H1 (cell line): ENCODE results near the gene RRP1B. TPM values are rescaled to one million over a fixed set of nuclear protein-coding genes. Genes with fewer than 3 reads are reported as not detected.

Source experiments
- BCL11A ChIP-seq, 2 experiments: IDR thresholded peaks; one replicate each; pipeline ENCODE4 v1.6.1; 2011; ENCODE audit warnings: low read depth in 2 of 2, low read length in 2 of 2, mild to moderate bottlenecking in 2 of 2
- FOSL1 ChIP-seq: IDR thresholded peaks from 2 replicates; pipeline ENCODE4 v1.6.1; 2011; ENCODE audit warnings: mild to moderate bottlenecking, low read depth, low read length, moderate library complexity; ENCODE audit not compliant: insufficient read depth
- GTF2F1 ChIP-seq: IDR thresholded peaks from 2 replicates; pipeline ENCODE4 v1.6.1; 2012; ENCODE audit warnings: low read depth, low read length, improper control_type of control experiment, borderline replicate concordance
- HDAC6 ChIP-seq: IDR thresholded peaks from one replicate; pipeline ENCODE4 v1.7.1; 2012; ENCODE audit warnings: low read depth, mild to moderate bottlenecking, inconsistent platforms, low read length, moderate library complexity
- JUN ChIP-seq: IDR thresholded peaks from 2 replicates; pipeline ENCODE4 v1.6.1; 2011; ENCODE audit warnings: low read depth, mild to moderate bottlenecking, improper control_type of control experiment, low read length
- PHF8 ChIP-seq: fragments of 200-600 bp; sonication (generic); conservative IDR thresholded peaks from 2 replicates; pipeline ENCODE4 v1.7.1; 2012; ENCODE audit warnings: low read depth, mild to moderate bottlenecking, inconsistent platforms, low read length, moderate library complexity
- SIRT6 ChIP-seq: IDR thresholded peaks from one replicate; pipeline ENCODE4 v1.7.1; 2012; ENCODE audit warnings: low read length, inconsistent platforms
- polyA plus RNA-seq, 7 experiments: library from polyadenylated mRNA; depleted of rRNA in 3 of 7; stranded (reverse) in 5 of 7; unstranded in 2 of 7; fragments of >200 nt in 5 of 7; fragments of 200-250 nt in 2 of 7; gene quantifications; 1 replicate in 5 of 7; 2 replicates in 1 of 7; 4 replicates in 1 of 7; pipeline versions ENCODE4 v1.2.1 to v1.2.3, GENCODE V29; 2011 to 2013; ENCODE audit warnings: missing spikeins in 2 of 7, mixed read lengths in 2 of 7
- total RNA-seq: library from RNA; stranded (reverse); fragmentation: NEBNext Ultra II Directional; extraction: Animal tissue kit (Norgen Biotek cat#: 25700); gene quantifications from 2 replicates; pipeline ENCODE4 v1.2.1, GENCODE V29; 2021
- TF ChIP-seq, protein P1 (sequence below): fragments of 300-600 bp; sonication (generic); IDR thresholded peaks from 2 replicates; pipeline ENCODE4 v1.7.1; 2012; ENCODE audit warnings: low read length, moderate library complexity, mild to moderate bottlenecking, inconsistent platforms; ENCODE audit not compliant: insufficient replicate concordance
- TF ChIP-seq, protein P2 (sequence below): IDR thresholded peaks from 2 replicates; pipeline ENCODE4 v1.6.1; 2012; ENCODE audit warnings: inconsistent platforms

The RRP1B gene
- total and polyA plus RNA-seq, 2 of the 8 experiments (the other 6 are each of a cell fraction or from before 2014, with no cell fraction given) = 25.8 to 97.3 TPM

DNA sequence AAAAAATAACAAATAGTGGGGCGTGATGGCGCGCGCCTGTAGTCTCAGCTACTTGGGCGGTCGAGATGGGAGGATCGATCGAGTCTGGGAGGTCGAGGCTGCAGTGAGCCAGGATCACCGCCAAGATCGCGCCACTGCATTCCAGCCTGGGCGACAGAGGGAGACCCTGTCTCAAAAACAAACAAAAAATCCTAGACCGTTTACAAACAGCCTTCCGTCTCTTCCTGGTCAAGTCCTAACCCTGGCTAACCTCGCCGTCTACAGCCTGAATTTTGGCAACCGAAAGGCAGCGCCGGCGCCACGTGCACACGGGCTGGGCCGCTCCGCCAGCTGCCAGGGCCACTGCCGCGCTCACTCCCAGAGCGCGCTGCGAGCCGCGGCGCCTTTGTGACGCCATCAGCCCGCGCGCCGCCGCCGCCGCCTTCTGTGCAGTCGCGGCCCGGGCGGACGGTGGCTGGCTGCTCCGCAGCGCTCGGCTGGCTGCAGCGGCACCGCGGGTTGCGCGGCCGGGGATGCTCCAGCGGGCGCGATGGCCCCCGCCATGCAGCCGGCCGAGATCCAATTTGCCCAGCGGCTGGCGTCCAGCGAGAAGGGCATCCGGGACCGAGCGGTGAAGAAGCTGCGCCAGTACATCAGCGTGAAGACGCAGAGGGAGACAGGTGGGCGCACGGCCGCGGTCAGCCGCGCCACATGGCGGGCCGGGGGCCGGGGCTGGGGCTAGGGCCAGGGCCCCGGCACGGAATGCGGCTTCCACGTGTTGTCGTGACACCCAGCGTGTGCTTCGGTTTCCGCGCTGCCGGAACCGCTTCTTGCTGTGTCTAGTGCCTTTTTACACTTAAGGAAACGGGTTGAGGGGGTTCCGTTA, at the start of gene RRP1B, which contains the start of gene HSF2BP (continued):
- TF ChIP-seq, protein P1, sequence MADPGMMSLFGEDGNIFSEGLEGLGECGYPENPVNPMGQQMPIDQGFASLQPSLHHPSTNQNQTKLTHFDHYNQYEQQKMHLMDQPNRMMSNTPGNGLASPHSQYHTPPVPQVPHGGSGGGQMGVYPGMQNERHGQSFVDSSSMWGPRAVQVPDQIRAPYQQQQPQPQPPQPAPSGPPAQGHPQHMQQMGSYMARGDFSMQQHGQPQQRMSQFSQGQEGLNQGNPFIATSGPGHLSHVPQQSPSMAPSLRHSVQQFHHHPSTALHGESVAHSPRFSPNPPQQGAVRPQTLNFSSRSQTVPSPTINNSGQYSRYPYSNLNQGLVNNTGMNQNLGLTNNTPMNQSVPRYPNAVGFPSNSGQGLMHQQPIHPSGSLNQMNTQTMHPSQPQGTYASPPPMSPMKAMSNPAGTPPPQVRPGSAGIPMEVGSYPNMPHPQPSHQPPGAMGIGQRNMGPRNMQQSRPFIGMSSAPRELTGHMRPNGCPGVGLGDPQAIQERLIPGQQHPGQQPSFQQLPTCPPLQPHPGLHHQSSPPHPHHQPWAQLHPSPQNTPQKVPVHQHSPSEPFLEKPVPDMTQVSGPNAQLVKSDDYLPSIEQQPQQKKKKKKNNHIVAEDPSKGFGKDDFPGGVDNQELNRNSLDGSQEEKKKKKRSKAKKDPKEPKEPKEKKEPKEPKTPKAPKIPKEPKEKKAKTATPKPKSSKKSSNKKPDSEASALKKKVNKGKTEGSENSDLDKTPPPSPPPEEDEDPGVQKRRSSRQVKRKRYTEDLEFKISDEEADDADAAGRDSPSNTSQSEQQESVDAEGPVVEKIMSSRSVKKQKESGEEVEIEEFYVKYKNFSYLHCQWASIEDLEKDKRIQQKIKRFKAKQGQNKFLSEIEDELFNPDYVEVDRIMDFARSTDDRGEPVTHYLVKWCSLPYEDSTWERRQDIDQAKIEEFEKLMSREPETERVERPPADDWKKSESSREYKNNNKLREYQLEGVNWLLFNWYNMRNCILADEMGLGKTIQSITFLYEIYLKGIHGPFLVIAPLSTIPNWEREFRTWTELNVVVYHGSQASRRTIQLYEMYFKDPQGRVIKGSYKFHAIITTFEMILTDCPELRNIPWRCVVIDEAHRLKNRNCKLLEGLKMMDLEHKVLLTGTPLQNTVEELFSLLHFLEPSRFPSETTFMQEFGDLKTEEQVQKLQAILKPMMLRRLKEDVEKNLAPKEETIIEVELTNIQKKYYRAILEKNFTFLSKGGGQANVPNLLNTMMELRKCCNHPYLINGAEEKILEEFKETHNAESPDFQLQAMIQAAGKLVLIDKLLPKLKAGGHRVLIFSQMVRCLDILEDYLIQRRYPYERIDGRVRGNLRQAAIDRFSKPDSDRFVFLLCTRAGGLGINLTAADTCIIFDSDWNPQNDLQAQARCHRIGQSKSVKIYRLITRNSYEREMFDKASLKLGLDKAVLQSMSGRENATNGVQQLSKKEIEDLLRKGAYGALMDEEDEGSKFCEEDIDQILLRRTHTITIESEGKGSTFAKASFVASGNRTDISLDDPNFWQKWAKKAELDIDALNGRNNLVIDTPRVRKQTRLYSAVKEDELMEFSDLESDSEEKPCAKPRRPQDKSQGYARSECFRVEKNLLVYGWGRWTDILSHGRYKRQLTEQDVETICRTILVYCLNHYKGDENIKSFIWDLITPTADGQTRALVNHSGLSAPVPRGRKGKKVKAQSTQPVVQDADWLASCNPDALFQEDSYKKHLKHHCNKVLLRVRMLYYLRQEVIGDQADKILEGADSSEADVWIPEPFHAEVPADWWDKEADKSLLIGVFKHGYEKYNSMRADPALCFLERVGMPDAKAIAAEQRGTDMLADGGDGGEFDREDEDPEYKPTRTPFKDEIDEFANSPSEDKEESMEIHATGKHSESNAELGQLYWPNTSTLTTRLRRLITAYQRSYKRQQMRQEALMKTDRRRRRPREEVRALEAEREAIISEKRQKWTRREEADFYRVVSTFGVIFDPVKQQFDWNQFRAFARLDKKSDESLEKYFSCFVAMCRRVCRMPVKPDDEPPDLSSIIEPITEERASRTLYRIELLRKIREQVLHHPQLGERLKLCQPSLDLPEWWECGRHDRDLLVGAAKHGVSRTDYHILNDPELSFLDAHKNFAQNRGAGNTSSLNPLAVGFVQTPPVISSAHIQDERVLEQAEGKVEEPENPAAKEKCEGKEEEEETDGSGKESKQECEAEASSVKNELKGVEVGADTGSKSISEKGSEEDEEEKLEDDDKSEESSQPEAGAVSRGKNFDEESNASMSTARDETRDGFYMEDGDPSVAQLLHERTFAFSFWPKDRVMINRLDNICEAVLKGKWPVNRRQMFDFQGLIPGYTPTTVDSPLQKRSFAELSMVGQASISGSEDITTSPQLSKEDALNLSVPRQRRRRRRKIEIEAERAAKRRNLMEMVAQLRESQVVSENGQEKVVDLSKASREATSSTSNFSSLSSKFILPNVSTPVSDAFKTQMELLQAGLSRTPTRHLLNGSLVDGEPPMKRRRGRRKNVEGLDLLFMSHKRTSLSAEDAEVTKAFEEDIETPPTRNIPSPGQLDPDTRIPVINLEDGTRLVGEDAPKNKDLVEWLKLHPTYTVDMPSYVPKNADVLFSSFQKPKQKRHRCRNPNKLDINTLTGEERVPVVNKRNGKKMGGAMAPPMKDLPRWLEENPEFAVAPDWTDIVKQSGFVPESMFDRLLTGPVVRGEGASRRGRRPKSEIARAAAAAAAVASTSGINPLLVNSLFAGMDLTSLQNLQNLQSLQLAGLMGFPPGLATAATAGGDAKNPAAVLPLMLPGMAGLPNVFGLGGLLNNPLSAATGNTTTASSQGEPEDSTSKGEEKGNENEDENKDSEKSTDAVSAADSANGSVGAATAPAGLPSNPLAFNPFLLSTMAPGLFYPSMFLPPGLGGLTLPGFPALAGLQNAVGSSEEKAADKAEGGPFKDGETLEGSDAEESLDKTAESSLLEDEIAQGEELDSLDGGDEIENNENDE = no peak
- TF ChIP-seq, protein P2, sequence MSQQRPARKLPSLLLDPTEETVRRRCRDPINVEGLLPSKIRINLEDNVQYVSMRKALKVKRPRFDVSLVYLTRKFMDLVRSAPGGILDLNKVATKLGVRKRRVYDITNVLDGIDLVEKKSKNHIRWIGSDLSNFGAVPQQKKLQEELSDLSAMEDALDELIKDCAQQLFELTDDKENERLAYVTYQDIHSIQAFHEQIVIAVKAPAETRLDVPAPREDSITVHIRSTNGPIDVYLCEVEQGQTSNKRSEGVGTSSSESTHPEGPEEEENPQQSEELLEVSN = peak; percentile 99
- TF ChIP-seq FOSL1 (no peak), HDAC6 (no peak), GTF2F1 (peak; percentile 92), JUN (no peak), SIRT6 (no peak), PHF8 (peak; percentile 95), BCL11A (IDR thresholded peaks at IDR 0.05; ENCODE audit: low read depth in 2 of 2, low read length in 2 of 2) (no peak)
